OCI-LY3 (cell line): Measurements from ENCODE around the gene VMP1.
"Not testable (repeated sequence)": the region's sequence is repeated elsewhere in the genome, so short reads cannot be mapped to it uniquely, and the experiment has no call there.

Experiments used
- H2AFZ ChIP-seq: fragments of 200-600, 300-600 bp; shearing (Covaris generic); 2 replicates; pipeline ENCODE4 v1.6.0; 2014; ENCODE audit warnings: antibody characterized with exemption, low read depth, low read length
- H3K27ac ChIP-seq: fragments of 200-600, 300-600 bp; sonication (generic); 2 replicates; pipeline ENCODE4 v1.5.1; 2014; ENCODE audit warnings: mild to moderate bottlenecking, low read length, moderate library complexity, mixed read lengths
- H3K27me3 ChIP-seq: fragments of 200-600, 300-600 bp; sonication (generic); 2 replicates; pipeline ENCODE4 v1.6.1; 2014; ENCODE audit warnings: low read depth, low read length, mixed read lengths
- H3K36me3 ChIP-seq: fragments of 200-600, 300-600 bp; sonication (generic); replicated peaks from 2 replicates; pipeline ENCODE3; 2014; ENCODE audit warnings: low read depth, low read length, mixed read lengths
- H3K4me1 ChIP-seq: fragments of 300-600, 200-600 bp; sonication (generic); 2 replicates; pipeline ENCODE4 v1.6.1; 2014; ENCODE audit warnings: low read length, mixed read lengths
- H3K4me2 ChIP-seq: fragments of 200-600, 300-600 bp; sonication (generic); 2 replicates; pipeline ENCODE4 v1.6.1; 2014; ENCODE audit warnings: low read length, mixed read lengths
- H3K4me3 ChIP-seq: fragments of 300-600, 200-600 bp; sonication (generic); 2 replicates; pipeline ENCODE4 v1.5.1; 2014; ENCODE audit warnings: antibody characterized with exemption, mild to moderate bottlenecking, low read length, moderate library complexity
- H3K79me2 ChIP-seq: fragments of 300-600, 200-600 bp; shearing (Covaris generic); 2 replicates; pipeline ENCODE4 v1.6.1; 2014; ENCODE audit warnings: mild to moderate bottlenecking, low read length, mixed read lengths
- H3K9ac ChIP-seq: fragments of 300-600, 200-600 bp; shearing (Covaris generic); 2 replicates; pipeline ENCODE4 v1.6.0; 2014; ENCODE audit warnings: mild to moderate bottlenecking, low read length, moderate library complexity
- H3K9me3 ChIP-seq: fragments of 200-600, 300-600 bp; shearing (Covaris generic); 2 replicates; pipeline ENCODE4 v1.6.1; 2014; ENCODE audit warnings: low read length, mixed read lengths; ENCODE audit not compliant: insufficient read depth
- H4K20me1 ChIP-seq: fragments of 200-600, 300-600 bp; sonication (generic); 2 replicates; pipeline ENCODE4 v1.6.1; 2016; ENCODE audit warnings: low read length, mixed read lengths; ENCODE audit not compliant: insufficient read depth
- EZH2phosphoT487 ChIP-seq: fragments of 200-600 bp; shearing (Covaris generic); IDR thresholded peaks from 2 replicates; pipeline ENCODE4 v1.6.1; 2018; ENCODE audit warnings: antibody characterized with exemption, mixed run types, low read depth
- TF ChIP-seq, protein P1 (sequence below): fragments of 200-600, 300-600 bp; sonication (generic); IDR thresholded peaks from 2 replicates; pipeline ENCODE4 v1.5.1; 2014; ENCODE audit warnings: antibody characterized with exemption, low read length, low read depth

The VMP1 gene

DNA sequence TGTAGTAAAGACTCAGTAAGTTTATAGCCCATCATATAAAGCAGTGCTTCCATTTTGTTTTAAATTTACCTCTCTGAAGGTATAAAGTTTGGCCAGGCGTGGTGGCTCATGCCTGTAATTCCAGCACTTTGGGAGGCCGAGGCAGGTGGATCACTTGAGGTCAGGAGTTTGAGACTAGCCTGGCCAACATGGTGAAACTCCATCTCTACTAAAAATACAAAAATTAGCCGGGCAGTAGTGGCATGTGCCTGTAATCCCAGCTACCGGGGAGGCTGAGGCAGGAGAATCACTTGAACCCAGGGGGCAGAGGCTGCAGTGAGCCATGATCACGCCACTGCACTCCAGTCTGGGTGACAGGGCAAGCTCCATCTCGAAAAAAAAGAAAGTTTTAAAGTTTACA lies 83.0 kb downstream of the VMP1 start:
- Histone ChIP-seq H3K79me2 (peaks cover 11% of the 10 kb centered on the region), H3K27ac (peak overlapping the region; percentile 97), H3K4me2 (peak overlapping the region; percentile 26; the same call in 1 of the 2 replicates), H3K4me1 (peaks cover 52% of the 10 kb centered on the region)
- H3K36me3 ChIP-seq, H4K20me1 ChIP-seq, H3K9ac ChIP-seq, H3K9me3 ChIP-seq, H2AFZ ChIP-seq, H3K4me3 ChIP-seq, H3K27me3 ChIP-seq: not testable (repeated sequence)

DNA sequence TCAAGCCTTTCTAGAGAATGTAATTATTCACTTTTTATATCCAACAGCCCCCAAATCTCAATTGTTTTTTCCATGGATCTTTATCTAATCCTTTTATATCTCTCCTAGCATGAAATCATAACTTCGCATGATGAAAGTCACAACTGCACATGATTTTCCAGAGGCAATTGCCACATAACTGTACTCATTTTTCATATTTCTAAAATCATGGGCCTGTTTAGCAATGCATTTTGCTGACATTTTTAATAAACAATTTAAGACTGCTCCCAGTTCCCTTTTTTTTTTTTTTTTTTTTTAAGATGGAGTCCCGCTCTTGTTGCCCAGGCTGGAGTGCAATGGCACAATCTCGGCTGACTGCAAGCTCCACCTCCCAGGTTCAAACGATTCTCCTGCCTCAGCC lies 83.5 kb downstream of the VMP1 start:
- Histone ChIP-seq H3K27ac (peak overlapping the region; percentile 97; the same call in 1 of the 2 replicates), H3K9me3 (no peaks in the 10 kb centered on the region), H3K9ac (no peak overlapping the region), H4K20me1 (no peaks in the 10 kb centered on the region), H3K4me3 (no peak overlapping the region), H2AFZ (0 out of 2 replicates have a peak overlapping the region, but pooled peaks have one; percentile 42), H3K36me3 (no peaks in the 10 kb centered on the region), H3K79me2 (peaks cover 11% of the 10 kb centered on the region), H3K4me1 (peaks cover 47% of the 10 kb centered on the region), H3K4me2 (no peak overlapping the region), H3K27me3 (no peaks in the 10 kb centered on the region)
- no peak for TF ChIP-seq EZH2phosphoT487
- TF ChIP-seq, protein P1, sequence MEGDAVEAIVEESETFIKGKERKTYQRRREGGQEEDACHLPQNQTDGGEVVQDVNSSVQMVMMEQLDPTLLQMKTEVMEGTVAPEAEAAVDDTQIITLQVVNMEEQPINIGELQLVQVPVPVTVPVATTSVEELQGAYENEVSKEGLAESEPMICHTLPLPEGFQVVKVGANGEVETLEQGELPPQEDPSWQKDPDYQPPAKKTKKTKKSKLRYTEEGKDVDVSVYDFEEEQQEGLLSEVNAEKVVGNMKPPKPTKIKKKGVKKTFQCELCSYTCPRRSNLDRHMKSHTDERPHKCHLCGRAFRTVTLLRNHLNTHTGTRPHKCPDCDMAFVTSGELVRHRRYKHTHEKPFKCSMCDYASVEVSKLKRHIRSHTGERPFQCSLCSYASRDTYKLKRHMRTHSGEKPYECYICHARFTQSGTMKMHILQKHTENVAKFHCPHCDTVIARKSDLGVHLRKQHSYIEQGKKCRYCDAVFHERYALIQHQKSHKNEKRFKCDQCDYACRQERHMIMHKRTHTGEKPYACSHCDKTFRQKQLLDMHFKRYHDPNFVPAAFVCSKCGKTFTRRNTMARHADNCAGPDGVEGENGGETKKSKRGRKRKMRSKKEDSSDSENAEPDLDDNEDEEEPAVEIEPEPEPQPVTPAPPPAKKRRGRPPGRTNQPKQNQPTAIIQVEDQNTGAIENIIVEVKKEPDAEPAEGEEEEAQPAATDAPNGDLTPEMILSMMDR = no peak

DNA sequence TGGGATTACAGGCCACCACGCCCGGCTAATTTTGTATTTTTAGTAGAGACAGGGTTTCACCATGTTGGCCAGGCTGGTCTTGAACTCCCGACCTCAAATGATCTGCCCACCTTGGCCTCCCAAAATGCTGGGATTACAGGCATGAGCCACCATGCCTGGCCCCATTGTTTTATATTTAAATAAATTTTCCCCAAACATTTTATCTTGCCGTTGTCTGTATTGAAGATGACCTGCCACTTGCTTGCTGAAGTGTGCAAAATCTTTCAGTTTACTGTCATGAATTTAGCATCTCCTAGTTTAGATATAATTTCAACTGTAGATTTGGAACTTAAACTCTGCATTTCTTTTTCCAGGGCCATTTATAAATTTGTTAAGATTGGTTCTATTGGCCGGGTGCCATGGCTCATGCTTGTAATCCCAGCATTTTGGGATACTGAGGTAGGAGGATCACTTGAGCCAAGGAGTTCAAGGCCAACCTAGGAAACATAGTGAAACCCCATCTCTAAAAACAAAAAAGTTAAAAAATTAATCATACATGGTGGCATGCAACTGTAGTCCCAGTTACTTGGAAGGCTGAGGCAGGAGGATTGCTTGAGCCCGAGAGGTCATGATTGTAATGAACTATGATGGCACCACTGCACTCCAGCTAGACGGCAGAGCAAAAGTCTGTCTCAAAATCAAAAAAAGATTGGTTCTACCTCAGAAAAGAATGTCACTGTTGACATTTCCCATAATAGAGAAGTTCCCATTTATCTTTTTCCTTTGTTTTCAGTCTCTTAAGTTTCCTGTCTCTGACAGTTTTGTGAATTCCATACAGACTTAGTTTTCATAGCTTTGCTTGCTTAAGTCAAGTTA lies 84.4 kb downstream of the VMP1 start:
- no peaks in the 10 kb centered on the region for H4K20me1 ChIP-seq
- H3K4me3 ChIP-seq = no peak overlapping the region
- no peak overlapping the region for H3K4me2 ChIP-seq
- H3K79me2 ChIP-seq = peaks cover 11% of the 10 kb centered on the region
- H3K36me3 ChIP-seq = no peaks in the 10 kb centered on the region
- H2AFZ ChIP-seq = no peak overlapping the region
- peaks cover 41% of the 10 kb centered on the region for H3K4me1 ChIP-seq
- H3K27me3 ChIP-seq = no peaks in the 10 kb centered on the region
- no peaks in the 10 kb centered on the region for H3K9me3 ChIP-seq
- no peak overlapping the region for H3K9ac ChIP-seq
- TF ChIP-seq EZH2phosphoT487 = no peak
- TF ChIP-seq, protein P1 = no peak
- H3K27ac ChIP-seq = no peak overlapping the region

GRCh38 chr17:59792458-59792823 lies 85.0 kb downstream of the VMP1 start:
- not testable (repeated sequence) for H3K27ac ChIP-seq, H3K4me2 ChIP-seq, H3K27me3 ChIP-seq, H2AFZ ChIP-seq, H3K4me3 ChIP-seq, H3K9me3 ChIP-seq, H3K36me3 ChIP-seq, H4K20me1 ChIP-seq, H3K9ac ChIP-seq
- H3K4me1 ChIP-seq = peaks cover 35% of the 10 kb centered on the region
- H3K79me2 ChIP-seq = peaks cover 11% of the 10 kb centered on the region

GRCh38 chr17:59793205-59793604 lies 85.8 kb downstream of the VMP1 start:
- Histone ChIP-seq H3K79me2 (peaks cover 7% of the 10 kb centered on the region), H3K9ac (no peak overlapping the region), H3K27me3 (no peaks in the 10 kb centered on the region)

More at GRCh38 chr17:59793205-59793604, 85.8 kb downstream of the VMP1 start:
- no peaks in the 10 kb centered on the region for H3K9me3 ChIP-seq
- no peaks in the 10 kb centered on the region for H4K20me1 ChIP-seq
- H3K27ac ChIP-seq = no peak overlapping the region
- no peaks in the 10 kb centered on the region for H3K36me3 ChIP-seq
- TF ChIP-seq, protein P1 = no peak
- no peak for TF ChIP-seq EZH2phosphoT487
- peaks cover 29% of the 10 kb centered on the region for H3K4me1 ChIP-seq
- no peak overlapping the region for H2AFZ ChIP-seq
- H3K4me2 ChIP-seq = no peak overlapping the region
- H3K4me3 ChIP-seq = no peak overlapping the region
